Smooth muscle cell of the brain vasculature (primary cell): Measurements from ENCODE around the gene ME2.
"Not testable (repeated sequence)": the region's sequence is repeated elsewhere in the genome, so short reads cannot be mapped to it uniquely, and the experiment has no call there.

Experiments used
- DNase-seq: peaks from one replicate; pipeline ENCODE4 v3.0.0-alpha.2; 2012; ENCODE audit warnings: low read depth, low spot score

Gene ME2

DNA sequence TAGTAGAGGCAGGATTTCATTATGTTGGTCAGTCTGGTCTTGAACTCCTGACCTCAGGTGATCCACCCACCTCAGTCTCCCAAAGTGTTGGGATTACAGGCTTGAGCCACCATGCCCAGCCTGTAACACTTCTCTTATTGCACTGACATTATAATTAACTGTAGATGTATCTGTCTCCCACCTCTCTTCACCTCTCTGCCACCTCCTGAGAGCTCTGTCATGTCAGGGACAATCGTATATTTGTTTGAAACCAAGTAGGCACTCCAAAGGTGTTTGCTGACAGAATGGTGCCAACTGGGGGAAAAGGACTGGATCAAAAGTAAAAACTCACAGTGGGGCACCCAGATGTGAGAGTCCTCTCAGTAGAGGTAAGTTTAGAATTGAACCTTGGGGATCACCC lies 17.3 kb upstream of the ME2 start:
- DNase-seq = no peak

DNA sequence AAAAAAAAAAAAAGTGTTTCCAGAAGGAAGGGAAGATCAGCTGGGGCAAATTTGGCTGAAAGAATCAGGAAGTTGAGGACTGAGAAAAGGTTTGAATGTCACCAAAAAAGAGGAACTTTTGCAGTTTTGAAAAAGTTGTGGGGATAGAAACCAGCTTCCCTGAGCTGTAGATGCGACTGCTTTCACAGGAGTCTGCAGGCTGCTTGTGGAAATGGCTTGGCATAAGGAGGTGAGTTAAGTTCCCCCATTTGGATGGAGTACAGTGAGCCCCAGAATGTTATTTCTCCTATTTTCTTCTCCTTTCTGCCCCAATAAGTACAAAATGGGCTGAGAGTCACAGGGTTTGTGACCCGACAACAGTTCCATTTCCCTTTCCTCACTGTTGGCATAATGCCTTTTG lies 16.5 kb upstream of the ME2 start:
- no peak for DNase-seq

DNA sequence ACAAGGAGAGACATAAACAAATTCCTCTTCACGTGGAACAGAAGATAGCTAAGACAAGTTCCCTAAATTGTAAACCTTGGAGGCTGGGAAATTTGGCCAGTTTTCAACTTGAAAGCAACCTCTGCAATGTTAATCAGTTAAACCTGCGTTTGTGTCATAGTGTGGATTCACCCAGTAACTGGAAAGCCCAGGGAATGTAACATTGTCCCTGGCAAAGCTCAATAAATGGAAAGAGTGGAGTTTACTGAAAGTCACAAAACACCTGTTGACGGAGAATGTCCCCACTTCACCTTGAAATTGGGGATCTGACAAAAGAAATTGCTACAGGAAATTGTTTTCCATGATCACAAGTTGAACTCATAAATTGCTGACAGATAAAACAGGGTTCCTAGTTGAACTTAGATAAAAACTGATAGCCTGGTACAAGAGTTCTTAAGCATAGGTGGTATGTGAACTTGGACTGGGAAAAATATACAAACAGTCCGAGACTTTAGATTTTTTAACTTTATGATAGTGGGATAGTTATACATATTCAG lies 15.0 kb upstream of the ME2 start:
- no peak for DNase-seq

DNA sequence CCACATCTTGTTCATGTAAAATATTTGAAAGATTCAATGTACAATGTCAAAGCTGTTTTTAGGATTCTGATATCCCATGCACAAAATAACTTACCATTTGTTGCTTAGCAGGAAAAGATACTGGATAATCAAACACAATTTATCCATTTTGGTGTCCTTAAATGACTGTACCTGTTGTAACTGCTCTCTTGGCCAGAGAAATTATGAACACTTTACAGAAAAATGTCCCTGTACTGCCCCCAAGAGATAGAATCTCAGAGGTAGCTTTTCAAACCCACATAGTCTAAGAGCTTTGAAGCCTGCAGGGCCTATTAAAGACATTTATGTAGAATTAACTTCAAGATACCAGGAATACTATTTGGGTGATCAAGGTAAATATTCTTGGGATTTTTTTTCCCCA lies 12.2 kb upstream of the ME2 start:
- DNase-seq = no peak

DNA sequence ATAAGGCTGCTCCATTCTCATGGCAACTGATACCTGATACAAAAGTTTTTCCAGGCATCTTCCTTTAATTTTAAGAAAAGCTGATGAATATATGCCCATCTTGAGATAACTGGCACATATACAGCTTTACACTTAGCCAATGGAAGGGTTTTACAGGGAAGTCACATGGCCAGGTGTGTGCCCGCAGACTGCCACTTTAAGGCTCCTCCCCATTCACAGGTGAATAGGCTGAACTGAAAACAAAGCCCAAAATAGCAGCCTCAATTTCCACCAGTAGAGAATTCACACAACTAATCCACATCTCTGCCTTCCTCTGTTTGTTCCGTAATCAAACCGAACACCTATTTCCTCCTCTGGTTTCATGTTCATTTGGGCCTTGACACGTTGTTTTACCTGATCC lies 9.8 kb upstream of the ME2 start:
- no peak for DNase-seq

DNA sequence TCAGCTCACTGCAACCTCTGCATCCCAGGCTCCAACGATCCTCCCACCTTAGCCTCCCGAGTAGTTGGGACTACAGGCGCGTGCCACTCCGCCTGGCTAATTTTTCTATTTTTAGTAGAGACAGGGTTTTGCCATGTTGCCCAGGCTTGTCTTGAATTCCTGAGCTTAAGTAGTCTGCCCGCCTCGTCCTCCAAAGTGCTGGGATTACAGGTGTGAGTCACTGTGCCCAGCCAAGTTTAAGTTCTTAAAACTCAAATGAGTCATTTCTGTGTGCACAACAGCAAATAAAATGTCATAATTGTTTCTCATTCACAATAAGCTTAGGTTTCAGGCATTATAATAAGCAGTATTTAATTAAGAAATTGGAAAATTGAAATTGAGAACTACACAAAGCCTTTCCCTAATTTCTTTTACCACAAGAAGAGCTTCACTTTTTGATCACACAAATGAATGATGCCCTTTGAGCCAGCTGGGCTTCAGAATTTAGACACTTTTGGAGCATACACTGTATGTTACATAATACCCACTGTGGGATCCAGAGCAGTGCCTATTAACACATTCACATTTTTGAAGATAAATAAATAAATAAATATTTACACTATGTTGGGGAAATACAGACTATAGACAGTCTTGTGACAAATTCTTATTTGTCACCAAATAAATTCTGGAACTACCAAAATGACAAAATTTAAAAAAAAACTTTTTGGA lies 8.6 kb upstream of the ME2 start:
- no peak for DNase-seq

DNA sequence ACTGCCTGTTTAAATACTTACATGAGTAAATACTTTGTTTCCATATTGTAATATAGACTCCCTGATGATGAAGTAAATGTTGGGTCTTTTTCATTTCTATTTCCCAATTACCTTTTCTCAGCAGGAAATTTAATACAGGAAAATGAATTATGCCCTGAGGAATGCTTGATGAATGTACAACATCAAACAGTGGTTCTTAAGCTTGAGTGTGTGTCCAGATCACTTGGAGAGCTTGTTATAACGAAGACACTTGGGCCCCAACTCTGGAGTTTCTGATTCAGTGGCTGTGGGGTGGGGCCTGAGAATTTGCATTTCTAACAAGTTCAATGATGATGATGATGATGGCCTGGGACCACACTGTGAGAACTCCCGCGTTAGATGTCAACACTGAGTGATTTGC lies 7.1 kb upstream of the ME2 start:
- DNase-seq = no peak

DNA sequence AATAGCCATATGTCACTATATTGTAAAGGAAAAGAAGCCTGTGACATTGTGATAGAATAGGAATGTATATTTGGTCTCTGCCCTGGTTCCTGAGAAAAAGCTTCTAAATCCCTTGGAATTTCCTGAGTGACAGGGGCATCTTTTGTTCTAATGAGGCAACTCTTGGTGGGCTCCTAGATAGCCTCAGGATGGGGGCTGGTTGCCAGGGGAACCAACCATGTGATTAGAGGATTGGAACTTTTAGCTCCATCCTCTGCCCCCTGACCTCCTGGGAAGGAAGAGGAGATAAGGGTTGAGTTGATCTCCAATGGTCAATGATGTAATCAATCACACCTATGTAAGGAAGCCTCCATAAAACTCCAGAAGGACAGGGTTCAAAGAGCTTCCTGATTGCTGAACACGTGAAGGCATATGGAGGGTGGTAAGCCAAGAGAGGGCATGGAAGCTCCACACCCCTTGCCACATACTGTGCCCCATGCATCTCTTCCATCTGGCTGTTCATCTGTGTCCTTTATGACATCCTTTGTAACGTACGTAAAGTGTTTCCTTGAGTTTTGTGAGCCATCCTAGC lies 2.9 kb upstream of the ME2 start:
- DNase-seq = no peak

DNA sequence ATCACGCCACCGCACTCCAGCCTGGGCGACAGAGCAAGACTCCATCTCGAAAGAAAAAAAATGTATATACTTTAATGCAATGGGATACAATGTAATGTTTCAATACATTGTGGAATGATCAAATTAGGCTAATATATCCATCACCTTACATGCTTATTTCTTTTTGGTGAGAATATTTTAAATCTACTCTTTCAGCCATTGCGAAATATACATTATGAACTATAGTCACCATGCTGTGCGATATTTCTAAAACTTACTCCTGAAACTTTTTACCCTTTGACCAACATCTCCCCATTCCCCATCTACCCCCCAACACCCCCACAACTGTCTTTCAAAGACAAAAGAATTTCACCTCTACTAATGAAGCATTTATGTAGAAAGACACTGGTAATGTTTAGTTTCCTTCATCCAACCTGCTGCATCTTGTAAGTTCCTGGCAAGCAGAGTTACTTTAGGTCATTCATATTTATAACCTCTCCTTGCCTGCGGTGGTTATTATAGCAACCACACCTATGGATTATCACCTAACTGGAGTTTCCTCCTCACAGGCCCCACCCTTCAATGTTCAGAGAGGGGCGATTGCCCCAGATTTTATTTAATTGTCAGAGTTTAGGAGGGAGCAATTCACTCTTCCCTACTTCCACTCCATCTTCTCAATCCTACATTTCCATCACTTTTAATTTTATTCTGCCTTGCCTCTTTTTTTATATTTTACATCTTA lies 1.2 kb upstream of the ME2 start:
- DNase-seq = no peak

DNA sequence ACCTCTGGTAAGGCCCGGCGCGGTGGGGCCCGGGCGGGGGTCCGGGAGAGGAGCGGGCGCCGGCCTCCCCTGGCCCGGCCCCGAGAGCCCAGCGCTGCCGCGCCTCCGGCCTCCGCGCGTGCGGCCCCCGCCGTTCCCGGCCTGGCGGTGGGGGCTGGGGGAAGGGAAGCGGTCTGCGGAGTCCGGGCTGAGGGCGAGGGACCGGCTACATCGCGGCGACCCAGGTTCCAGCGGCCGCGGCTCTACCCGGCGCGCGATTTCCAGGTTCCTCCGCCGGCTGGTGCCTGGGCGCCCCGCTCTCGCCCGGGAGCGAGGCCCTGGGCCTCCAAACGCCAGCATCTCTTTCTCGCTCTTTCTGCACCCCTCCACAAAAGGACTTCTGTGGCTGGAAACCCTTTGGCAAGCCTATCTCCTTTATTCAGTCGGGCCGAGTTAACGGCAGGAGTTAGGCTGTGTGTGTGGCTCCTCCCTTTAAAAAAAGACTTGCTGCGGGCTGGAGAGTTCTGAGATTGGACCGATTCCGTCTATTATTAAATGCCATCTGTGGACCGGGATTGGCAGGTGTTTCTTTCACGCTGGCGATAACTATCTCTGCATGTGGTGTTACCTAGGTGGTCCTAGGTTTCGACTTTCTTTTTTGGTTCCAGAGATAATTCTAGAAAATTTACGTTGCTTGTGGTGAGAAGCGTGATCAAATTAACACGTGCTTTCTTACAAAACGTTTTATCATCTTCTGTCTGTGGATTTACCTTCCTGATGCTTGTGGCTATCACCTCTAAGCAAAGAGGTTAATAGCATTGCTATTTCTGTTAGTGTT lies 592 bp downstream of the ME2 start:
- no peak for DNase-seq

DNA sequence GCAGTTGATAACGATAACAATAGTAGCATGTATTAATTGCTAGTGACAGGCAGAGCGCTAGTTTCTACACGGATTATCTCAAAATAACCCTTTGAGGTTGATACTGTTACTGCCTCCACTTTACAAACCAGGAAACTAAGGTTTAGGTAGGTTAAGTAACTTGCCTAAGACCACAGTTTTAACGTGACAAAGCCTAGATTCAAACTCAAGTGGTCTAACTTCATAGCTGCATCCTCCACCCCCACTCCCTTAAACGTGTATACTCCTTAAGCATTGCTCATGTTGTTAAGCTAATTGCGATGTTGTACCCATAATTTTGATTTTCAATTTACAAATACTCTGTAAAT lies 1.2 kb downstream of the ME2 start:
- DNase-seq = no peak

DNA sequence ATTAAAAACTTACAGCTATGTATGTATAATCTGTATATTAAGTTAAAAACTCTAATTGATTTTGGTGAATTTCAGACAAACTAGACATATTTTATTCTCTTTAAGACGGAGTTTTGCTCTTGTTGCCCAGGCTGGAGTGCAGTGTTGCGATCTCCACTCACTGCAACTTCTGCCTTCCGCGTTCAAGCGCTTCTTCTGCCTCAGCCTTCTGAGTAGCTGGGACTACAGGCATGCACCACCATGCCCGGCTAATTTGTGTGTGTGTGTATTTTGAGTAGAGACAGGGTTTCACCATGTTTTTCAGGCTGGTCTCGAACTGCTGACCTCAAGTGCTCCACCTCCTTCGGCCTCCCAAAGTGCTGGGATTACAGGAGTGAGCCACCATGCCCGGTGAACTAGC lies 2.0 kb downstream of the ME2 start:
- not testable (repeated sequence) for DNase-seq

DNA sequence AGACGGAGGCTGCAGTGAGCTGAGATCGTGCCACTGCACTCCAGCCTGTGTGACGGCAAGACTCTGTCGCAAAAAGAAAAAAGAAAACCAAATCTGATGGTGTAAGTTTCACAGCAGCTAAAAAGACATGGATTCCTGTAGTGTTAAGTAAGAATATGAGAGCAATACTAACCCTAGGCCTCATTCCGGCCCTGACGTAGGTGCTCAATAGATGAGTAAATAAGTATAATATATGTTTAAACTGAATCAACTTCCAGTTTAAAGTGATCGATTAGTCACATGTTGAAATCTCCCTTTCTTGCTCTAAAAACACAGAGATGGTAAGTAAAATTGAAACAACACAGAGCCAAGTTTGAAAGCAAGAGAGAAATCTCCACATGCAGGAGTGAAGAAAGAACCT lies 8.0 kb downstream of the ME2 start:
- DNase-seq = no peak

DNA sequence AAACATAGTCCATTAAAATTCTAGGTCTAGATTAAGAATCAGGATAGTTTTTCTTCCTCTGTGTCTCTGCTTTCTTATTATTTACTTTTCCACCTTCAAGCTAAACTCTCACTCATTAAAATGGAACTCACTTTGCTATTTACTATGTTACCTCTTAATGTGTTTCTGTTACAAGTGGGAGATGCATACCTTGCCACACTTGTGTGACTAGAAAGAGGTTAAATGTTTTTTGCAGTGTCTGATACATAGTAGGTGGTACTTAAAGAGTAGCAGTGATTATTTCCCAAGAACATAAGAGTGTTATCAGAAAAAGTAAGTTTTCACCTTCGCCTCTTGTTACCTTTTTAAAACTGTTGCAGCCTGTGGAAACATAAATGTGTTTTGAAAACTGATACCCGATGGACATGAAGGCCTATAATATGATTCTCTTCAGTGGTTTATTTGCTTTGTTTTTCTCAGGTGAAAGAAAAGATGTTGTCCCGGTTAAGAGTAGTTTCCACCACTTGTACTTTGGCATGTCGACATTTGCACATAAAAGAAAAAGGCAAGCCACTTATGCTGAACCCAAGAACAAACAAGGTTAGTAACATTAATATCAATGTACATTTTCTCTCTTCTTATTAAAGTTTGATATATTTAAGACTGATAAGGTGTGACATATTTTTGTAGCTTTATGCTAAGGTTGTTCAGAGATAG lies 16.6 kb downstream of the ME2 start:
- no peak for DNase-seq

DNA sequence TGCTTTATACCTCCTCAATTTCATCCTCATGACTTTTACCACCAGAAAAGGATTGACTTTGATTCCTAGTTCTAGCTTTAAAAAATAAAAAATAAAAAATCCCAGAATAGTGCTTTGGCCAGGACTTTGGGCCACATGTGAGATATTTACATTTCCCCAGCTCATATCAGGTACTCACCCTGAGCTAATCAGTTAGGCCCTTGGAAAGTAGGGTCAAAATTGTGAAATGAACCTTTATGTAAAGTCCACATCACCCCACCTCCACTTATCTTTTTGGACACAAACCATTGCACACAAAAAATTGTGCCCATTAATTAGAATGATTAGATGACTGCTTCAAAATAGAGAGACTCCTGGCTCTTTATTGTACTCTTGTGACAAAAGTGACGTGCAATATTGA lies 17.2 kb downstream of the ME2 start:
- DNase-seq = no peak

DNA sequence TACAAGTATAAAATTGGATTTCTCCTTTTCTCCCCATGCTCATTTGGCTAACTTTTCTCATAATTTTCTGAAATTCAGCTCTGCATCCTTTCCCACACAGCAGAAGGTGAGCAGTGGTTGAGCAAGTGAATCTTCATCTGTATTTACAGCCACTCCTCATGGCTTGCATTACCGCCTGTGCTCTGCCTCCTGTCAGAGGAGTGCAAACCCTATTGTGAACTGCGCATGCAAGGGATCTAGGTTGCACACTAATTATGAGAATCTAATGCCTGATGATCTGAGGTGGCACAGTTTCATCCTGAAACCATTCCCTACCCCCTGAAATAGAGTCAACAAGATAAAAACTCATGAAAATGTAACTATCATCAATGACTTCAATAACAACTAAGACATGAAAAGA lies 20.0 kb downstream of the ME2 start:
- no peak for DNase-seq

DNA sequence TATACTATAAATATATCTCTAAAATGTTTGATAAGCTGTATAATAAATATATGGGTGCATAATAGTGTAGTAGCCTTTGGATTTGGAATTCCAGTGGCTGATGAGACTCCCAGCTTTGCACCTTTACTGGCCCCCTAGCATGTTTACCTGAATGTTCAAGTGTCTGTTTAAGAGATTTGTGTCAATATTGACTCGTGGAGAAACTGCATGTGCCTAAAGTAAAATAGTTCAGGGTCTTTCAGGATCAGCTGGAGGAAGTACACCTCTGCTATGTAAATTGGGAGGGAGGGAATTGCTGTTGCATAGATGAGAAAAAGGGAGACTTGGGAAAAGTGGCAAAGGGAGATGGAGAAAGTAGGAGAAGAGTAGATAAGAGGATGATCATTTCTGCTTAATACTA lies 23.9 kb downstream of the ME2 start:
- no peak for DNase-seq

DNA sequence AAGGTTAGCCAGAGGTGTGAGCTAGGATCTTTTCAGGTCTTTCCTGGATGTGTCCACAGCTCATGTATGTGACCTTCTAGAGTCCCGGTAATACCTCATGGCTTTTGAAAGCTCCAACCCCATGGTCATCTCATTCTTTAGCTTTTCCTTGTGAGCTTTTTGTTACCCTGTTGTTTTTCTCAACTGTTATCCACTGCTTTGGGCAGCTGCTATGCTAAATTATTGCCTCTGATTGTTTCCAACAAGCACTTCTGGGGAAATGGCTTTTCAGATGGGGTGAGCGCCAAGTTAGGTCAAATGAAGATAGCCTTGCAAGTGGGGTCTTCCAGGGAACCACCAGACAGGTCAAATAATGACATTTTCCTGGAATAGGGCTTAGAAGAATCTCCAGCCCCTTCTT lies 27.9 kb downstream of the ME2 start:
- DNase-seq = no peak

DNA sequence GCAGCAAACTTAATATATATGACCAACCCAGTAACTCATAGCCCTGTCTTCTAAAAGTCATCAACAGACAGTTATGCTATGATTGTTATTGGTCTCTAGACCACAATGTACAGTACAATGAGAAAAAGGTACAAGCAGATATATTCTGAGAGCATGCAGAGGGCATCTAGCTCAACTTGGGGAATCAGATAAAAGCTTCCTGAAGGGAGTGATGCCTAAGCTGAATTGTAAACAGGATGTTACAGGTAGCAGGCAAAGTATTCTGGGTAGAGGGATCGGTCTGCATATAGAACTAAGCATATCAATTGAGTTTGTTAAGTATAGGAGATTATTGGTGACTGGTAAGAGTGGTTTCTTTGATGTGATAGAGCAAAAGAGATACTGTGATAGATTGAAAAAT lies 30.3 kb downstream of the ME2 start:
- DNase-seq = no peak

DNA sequence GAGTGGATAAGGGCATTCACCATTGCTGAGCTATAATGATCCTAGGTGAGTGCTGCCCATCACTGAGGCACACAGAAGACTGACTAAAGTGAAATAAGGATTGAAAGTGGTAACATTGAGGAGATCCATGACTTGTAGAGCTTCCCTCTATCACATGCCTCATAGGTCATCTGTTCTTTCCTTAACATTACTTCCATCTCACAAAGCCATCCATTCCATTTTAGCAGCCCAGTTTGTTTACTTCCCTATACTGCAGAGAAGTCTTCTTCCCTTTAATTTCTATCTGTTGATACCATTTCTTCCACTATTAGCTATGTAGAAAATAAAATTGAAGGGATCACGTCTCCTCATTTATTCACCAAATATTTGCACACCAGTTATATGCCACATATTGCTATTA lies 32.1 kb downstream of the ME2 start:
- no peak for DNase-seq

DNA sequence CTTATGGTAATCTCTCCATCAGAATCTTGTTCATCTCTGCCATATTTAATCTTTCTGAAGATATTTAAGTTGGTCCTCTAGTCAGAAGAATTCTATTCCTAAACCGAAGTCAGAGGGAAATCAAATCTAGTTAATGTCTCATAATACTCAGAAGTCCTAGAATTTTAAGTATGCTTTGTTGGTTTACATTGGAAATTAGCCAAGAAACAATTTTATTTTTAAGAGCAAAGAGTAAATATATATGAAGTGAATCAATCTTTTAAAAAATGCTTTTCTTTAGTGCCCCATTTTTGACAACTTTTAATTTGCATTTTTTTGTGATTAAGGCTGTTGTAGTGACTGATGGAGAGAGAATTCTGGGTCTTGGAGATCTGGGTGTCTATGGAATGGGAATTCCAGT lies 38.1 kb downstream of the ME2 start:
- no peak for DNase-seq

DNA sequence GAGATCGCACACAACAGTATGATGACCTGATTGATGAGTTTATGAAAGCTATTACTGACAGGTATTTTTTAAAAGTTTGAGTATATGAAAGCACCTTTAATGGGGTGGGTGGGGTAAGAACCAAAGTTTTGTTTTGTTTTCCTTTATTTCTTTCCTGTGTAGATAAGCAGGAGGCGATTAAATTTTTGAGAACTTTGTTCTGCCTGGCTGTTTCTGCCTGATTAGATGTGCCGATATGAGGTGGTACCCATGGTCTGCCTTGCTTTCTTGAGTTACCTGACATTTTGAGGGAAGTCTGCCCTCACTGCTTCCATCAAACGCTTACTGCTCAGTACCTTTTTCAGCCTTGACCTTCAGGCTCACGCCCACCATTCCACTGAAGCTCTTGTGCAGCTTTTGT lies 39.2 kb downstream of the ME2 start:
- DNase-seq = no peak
